GM21723 (cell line): ENCODE results near the gene SF3B3.

ENCODE experiments used
- ATAC-seq: cut with Tn5 transposase; IDR thresholded peaks from one replicate; pipeline ENCODE4 v1.9.1; 2021; ENCODE audit warnings: mild to moderate bottlenecking, moderate library complexity; ENCODE audit not compliant: unreplicated experiment

The SF3B3 gene

DNA sequence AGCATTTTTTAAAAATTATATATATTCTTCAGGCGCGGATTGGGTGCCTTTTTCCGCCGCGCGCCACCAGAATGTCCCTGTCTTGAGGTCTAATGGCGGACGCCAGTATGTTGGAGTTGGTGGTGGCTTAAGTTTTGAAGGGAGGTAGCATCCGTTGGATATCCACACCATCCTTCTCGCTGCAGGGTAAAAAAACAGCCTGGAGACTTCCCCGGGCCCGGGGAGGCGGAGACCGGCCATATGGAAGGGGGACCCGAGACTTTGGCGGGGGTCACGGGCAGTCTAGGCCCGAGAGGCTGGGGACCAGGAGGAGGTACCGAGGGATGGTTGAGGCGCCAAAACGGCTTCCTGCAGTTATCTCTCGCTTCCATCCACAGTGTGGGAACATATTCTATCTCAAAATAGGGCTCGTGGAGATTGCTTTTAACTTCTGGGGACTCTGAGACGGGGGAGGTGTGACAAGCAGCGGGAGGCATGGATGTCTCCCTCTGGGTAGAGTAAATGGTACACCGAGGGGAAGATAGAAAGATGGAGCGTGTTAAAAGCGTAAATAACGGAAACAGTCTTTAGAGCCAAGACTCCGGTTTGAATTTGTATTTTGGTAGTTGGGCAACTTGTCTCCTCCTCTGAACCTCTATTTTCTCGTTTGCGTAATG lies at the start of gene SF3B3:
SF3B3 (plus strand) TSS at position 74 of the 656 bp plus-strand sequence. CDS start 2,841 bp downstream, outside the sequence.
- peak; percentile 51 for ATAC-seq

DNA sequence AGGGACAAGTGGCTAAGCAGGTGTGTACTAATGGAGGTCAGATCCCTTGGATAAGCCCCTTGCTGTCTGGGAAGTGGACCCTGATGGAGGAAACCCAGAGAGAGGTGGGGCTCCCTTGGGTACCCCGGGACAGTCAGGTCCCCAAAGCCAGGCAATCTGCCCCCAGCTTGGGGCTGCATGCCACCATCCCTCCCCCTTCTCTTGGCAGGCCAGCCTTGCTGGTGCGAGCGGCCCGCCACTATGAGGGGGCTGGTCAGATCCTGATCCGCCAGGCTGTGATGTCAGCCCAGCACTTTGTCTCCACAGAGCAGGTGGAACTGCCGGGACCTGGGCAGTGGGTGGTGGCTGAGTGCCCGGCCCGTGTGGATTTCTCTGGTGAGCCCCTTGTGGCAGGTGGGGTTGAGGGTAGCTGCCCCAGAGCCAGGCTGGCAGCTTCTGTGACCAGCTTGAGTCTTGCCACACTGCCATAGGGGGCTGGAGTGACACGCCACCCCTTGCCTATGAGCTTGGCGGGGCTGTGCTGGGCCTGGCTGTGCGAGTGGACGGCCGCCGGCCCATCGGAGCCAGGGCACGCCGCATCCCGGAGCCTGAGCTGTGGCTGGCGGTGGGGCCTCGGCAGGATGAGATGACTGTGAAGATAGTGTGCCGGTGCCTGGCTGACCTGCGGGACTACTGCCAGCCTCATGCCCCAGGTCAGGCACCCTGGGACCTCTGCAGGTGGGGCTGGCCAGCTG lies 49.1 kb upstream of the SF3B3 start:
- ATAC-seq = no peak

DNA sequence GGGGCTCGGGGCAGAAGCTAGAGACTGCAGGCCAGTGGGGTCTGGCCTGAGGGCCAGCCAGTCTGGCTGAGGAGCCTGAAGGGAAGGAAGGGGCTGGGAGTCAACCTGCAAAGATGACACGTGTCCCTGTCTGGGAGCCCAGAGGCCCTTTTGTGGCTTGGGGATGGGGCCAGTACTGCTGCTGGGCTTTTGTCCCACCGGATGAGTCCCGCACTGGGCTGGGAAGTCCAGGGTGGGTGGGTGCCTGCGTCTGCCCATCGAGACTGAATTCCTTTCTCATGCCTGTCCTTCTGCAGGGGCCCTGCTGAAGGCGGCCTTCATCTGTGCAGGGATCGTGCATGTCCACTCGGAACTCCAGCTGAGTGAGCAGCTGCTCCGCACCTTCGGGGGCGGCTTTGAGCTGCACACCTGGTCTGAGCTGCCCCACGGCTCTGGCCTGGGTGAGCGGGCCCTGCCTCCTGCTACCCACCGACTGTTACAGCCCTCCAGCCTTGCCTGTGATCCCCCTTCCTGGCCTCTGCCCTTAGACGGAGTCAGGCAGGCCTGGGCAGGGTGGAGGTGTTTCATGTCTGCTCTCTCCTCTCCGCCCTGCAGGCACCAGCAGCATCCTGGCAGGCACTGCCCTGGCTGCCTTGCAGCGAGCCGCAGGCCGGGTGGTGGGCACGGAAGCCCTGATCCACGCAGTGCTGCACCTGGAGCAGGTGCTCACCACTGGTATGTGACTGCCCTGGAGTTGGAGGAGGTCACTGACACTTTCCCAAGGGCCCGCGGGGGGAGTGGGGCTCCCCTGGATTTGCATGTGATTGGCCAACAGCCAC lies 48.4 kb upstream of the SF3B3 start:
- ATAC-seq = no peak

DNA sequence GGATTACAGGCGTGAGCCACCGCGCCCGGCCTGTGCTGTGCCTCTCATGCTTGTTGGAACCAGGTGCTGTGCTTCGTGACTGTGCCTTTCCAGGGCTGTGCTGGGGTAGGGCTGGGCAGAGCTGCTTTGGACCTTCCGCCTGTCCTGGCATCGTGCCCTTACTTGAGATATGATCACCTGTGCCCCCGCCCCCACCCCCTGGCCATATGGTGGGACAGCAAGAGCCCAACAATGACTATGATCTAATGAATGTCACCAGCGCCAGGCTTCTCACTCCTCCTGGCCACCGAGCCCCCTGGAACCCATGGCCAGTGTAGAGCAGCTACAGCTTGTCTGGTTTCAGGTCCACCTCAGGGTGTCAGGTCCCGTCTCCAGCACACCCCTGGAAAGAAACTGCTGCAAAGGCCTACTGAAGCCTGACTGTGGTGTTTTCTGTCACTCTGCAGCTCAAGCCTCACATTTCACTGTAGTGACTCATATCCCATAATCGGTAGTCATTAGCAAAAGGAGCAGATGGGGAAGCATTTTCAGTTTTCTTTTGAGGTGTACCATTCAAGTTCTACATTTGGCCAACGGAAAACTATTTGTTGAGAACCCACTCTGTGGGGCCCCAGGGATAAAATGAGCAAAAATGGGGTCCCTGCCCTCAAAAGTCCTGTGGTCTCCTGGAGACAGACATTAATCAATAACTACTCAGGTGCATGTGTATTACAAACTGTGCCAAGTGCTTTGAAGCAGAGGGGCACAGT lies 47.2 kb upstream of the SF3B3 start:
- ATAC-seq = peak; percentile 85

DNA sequence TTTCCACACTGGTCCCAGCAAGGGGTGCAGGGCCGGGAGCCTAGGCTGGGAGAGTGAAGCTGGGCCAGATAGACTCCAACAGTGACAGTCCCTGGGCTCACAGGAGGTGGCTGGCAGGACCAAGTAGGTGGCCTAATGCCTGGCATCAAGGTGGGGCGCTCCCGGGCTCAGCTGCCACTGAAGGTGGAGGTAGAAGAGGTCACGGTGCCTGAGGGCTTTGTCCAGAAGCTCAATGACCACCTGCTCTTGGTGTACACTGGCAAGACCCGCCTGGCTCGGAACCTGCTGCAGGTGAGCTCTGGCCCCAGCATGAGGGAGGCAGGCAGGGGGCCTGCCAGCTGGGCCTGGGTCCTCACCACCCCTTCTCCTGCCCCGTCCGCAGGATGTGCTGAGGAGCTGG lies 45.4 kb upstream of the SF3B3 start:
- ATAC-seq = no peak

DNA sequence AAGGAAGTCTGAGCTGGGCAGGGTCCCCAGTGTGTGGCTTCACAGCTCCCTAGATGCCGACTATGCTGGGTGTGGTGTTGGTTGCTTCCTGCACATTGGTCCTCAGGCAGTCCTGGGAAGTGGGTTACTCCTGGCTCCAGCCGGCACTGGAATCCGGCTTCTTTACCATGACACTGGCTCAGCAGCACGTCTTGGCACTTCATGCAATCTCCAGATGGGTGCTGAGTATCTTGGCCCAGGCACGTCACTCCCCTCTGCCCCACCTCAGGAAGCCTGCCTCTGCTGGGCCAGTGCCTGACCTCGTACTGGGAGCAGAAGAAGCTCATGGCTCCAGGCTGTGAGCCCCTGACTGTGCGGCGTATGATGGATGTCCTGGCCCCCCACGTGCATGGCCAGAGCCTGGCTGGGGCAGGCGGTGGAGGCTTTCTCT lies 44.7 kb upstream of the SF3B3 start:
- ATAC-seq = no peak

DNA sequence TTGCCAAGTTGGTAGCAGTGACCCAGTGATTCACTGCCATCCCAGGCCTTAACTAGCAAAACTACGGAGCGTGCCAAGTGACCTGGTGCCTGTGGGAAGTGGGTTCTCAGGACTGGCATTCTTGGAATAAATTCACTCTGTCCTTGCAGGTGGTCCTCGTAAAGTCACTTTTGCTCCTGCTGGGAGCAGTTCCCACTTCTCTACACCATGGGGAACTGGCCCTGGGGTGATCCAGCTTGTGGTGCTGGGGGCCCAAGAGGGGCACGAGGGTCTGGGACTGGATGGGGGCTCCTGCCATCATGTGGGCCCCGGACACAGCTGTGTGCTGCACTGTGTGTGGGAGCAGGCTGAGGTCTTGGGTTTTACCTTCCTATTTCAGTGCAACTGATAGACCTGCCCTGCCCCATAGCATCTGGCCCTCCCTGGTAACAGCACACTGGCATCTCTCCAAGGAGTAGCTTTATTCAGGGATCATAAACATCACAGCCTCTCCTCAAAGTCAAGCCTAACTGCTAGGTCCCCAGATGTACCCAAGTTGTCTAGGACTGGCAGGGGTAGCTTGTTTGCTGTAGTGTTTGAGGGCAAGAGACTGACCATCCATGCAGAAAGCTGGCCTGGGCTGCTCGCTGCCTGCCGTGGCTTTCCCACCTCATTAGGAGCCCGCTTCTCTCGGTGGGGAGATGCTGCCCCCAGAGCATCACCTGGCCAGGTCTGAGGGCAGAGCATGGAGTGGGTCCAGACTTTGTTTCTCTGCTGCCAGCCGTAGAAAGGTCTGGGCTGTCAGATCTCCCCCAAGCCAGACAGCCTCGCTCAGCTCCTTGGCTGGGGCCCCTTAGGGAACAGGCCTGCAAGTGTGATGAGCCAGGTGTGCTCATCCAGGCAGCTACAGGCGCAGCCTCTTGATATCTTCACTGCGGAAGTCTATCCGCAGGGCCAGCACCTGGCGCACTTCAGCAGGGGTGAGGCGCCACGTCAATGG lies 43.2 kb upstream of the SF3B3 start:
- no peak for ATAC-seq

DNA sequence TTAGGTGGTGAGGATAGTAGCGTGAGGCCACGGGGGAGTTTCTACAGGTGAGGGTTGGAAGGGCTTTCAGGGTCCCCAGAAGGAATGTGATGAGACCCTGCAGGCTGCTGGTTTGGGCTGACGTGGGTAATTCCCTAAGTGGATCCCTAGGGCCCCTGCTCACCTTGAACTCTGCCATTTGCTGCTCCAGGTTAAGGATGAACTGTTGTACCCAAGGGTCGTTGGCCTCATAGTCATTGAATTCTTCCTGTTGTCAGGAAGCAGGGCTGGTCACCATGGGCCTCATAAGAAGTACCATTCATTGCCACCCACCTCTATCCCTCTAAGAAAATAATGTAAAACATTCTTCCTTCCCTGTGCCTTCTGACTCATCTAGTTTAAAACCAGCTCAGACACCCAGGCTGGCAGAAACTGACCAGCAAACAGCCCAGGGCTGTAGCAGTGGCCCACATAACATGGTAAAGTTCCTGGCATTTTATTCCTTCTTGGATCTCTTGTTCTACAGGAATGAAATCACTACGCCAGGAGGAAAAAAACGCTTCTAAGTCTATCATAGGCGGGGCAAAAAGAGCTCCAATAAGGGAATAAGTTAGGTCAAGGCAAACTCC lies 41.6 kb upstream of the SF3B3 start:
- no peak for ATAC-seq

DNA sequence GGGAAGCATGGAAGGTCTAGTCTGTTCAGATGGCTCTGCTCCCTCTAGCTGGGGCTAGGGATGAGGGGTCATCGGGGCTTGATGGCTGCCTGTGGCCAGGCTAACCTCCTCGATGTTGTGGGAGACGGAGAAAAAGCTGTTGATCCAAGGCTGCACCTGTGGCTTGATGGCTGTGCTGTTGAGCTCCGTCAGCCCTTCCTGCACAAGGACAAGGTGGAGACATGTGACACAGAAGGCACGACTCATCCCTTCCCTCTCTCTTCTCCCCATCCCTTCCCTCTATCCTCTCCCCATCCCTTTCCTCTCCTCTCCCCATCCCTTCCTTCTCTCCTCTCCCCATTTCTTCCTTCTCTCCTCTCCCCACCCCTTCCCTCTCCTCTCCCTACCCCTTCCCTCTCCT lies 41.0 kb upstream of the SF3B3 start:
- no peak for ATAC-seq

DNA sequence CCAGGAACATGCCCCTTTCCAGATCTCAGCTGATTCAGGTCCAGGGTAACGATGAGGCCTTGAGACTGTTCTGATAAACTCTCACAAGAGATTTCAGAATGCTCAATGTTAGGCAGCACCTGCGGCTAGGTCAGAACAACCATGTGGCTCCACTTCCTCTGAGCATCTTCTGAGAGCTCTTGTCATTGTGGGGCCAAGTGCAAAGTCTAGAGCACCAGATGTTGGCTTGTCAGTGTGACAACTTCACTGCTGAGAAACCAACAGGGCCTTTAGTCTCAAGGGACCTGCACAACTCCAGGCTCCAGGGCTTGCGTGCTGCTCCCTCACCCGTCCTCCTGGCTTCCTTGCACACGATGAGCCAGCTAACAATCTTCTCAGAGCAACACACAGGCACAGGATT lies 40.2 kb upstream of the SF3B3 start:
- peak; percentile 82 for ATAC-seq

DNA sequence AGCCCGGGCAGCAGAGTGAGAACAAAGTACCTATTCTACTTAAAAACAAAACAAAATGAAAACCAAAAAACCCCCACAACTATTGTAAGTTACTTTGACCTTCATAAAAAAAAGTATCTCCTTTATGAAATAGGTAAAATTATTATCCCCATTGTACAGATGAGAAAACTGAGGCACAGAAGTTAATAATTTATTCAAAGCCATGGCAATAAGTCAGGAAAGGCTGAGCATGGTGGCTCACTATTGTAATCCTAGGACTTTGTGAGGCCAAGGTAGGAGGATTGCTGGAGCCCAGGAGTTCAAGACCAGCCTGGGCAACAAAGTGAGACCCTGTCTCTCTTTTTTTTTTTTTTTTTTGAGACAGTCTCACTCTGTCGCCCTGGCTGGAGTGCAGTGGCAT lies 38.7 kb upstream of the SF3B3 start:
- no peak for ATAC-seq

DNA sequence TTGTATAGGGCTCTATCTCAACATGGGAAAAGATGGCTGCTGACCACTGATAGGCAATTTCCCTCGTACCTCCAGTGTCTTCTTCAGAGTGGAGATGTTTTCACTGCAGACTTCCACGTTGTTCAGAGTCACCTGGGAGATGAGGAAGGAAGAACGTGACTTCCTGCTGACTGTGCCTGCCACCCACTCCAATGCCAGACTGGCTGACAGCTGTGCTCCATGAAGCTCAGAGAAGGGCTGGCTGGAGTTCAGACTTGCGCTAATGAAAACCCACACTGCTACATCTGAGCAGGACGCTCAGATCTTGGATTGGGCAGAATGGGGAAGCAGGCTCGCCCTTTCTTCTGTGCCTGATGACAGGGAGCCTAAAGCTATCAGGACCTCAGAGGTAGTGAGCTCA lies 33.4 kb upstream of the SF3B3 start:
- ATAC-seq = no peak

DNA sequence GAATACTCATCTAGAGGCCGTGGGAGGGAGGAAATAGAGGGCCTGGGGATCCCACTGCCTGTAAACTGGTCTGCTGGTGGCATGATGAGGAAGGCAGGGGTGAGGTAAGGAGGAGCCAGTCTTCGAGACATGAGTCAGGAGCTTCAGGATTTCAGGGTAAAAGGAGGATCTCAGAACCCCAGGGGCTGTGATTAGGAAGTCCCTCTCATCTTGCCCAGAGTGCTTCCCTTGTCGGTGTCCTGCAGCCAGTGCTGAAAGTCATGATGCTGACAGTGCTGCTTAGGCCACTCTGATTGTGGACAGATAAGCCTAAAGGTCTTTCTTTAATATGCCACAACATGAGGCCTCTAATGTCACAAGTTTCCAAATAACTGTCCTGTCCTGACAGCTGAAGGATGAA lies 29.8 kb upstream of the SF3B3 start:
- ATAC-seq = no peak

DNA sequence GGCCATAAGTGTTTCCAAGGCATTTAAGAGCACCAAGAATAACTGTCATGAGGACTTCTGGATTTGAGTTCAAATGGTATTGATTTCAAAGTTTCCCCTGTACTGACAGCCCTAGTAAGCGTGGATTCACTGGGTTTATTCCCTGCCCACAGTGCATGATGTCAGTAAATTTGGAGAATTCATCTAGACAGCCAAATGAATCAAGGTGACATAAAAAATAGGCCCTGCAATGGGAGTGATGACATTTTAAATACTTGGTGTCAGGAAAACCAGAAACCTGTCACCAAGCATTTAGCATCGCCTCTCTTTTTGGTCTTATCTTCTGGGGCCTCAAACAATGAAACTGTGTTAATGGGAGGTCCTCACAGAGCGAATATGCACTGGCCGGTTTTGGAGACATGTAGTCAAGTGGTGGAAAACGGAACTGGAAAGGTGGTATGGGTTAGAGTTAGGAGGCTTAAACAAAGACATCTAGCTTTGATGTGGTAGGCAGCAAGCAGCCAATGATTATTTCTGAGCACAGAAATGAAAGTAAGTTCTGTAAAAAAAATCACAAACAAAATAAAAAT lies 29.3 kb upstream of the SF3B3 start:
- ATAC-seq = no peak

DNA sequence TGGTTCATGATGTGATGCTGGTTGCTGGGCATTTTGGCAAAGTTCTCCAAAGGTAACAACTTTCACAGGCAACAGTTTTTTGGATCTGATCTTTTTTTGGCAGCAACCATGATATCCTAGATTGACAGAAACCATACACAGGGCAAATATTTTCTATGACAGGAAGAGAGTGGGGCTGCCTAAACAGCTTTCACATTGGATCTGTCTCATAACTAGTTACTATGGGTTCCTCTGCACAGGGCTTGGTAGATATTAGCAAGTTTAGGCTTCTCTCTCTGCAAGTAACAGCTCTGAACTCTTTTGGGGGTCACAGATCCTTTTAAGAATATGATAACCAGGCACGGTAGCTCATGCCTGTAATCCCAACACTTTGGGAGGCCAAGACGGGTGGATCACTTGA lies 28.8 kb upstream of the SF3B3 start:
- no peak for ATAC-seq

DNA sequence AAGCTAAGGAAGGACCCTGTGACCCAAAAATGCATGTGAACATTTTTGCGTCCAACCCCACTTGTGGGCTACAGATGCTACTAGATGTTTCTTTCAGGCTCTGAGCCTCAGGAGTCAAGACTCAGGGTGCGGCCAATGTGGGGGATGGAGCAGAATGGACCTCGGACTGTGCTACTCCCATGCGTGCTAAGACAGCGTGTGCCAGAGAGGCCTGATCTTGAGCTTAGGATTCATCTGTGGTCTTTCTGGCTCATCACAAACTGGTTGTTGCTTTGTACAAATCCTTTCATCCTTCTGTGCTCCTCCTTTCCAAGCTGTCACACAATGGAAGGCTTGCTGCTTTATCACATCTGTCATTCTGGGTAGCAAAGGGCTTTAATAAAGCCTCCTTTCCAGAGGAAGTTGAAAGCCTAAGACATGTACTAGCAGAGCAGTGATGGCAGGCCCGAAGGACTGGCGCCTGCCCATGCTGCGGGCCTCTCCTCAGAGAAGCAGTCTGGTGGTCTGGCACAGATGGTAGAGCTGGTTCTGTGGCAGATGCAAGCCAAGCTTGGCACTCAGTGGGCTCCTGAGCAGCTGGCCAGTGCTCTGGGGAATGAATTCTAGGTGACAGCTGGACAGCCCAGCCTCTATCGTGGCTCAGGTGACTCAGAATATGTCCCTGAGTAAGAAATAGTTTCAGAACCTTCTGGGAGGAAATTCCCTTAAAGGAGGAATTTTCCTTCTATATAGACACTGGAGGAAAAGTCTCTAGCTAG lies 28.0 kb upstream of the SF3B3 start:
- no peak for ATAC-seq

DNA sequence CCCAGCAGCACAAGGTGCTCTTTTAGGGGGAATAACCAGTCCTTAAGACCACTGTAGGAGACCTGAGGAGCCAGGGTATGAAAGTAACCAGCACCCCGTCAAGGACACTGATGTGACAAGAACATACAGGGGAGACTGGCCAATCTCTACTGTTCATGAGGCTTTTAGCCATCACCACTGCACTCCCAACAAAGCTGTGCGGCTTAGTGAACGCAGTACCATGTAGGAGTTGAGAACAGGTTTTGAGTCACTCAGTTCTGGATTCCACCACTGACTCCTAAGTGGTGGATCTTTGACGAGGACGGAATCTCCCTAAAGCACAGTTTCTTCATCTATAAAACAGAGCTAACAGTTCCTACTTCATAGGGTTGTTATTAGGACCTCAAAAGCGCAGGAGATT lies 27.1 kb upstream of the SF3B3 start:
- ATAC-seq = no peak

DNA sequence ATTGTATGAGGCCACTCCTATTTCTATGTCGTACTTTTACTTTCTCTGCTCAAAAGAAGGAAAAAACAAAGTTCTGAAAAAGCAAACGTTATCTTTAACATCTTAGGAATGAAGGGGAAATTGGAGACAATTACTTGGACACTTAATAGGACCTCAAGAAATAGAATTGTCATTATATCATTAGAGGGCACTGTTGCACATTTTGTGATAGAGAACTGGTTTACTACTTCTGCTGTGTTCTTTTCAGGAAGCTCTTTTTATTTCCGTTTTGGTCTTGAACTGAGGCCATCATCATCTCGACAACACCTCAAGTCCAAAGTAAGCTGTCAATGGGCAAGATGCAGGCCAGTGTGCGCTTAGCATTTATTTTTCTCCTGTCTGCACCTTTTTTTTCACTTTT lies 14.9 kb upstream of the SF3B3 start:
- no peak for ATAC-seq
